Natural killer cell treated with Interleukin-12 subunit alpha and Interleukin-12 subunit beta and Interleukin-15 and Interleukin-18, amount 100 ng/mL, for 72 hours (primary cell): ENCODE data around the gene UBASH3A. TPM values are rescaled to one million over a fixed set of nuclear protein-coding genes. Genes with fewer than 3 reads are reported as not detected.

Experiments
- ATAC-seq, 2 donors: fragments of 150-1000 bp; cut with Tn5 transposase in 1 of 2; sonication (Bioruptor Pico), chemical (Tn5 transposase) in 1 of 2; 2 replicates each; pipeline ENCODE4 v1.10.0; 2021
- DNase-seq: peaks from one replicate; pipeline ENCODE4 v3.0.0; 2022; ENCODE audit warnings: low spot score
- H3K27ac Mint-ChIP-seq, 2 donors: 1 replicate in 1 of 2; 2 replicates in 1 of 2; pipeline ENCODE4 v1.8.0; 2022; ENCODE audit warnings: mixed read lengths in 2 of 2, mild to moderate bottlenecking in 1 of 2, moderate library complexity in 1 of 2
- H3K27me3 Mint-ChIP-seq, 2 donors: 1 replicate in 1 of 2; 2 replicates in 1 of 2; pipeline ENCODE4 v1.8.0; 2022; ENCODE audit warnings: mixed read lengths in 2 of 2
- H3K36me3 Mint-ChIP-seq: one replicate; pipeline ENCODE4 v1.8.0; 2022; ENCODE audit warnings: mixed read lengths
- H3K4me1 Mint-ChIP-seq, 2 donors: 1 replicate in 1 of 2; 2 replicates in 1 of 2; pipeline ENCODE4 v1.8.0; 2022; ENCODE audit warnings: low read depth in 2 of 2, mixed read lengths in 2 of 2, mild to moderate bottlenecking in 1 of 2
- H3K4me3 Mint-ChIP-seq: one replicate; pipeline ENCODE4 v1.8.0; 2022; ENCODE audit warnings: mixed read lengths
- H3K9me3 Mint-ChIP-seq: 2 replicates; pipeline ENCODE4 v1.8.0; 2022; ENCODE audit warnings: mixed read lengths
- total RNA-seq, 2 donors: library from RNA; stranded (reverse); gene quantifications; one replicate each; pipeline ENCODE4 v1.2.3, GENCODE V29; 2022

Gene UBASH3A
- total RNA-seq, 2 donors from 2014 or later: 1.7 to 9.2 TPM

DNA sequence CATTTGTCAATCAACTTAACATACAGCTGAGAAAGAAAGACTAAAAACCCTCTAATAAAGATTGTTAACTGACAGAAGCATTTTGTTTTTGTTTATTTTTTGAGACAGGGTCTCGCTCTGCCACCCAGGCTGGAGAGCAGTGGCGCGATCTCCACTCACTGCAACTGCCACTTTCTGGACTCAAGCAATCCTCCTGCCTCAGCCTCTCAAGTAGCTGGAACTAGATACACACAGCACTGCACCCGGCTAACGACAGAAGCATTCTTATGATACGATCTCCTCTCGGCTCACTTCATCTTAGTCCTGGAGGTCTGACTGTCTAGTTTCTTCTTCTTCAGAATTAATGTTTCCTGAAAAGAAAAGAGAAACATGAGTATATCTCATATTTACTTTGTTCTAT lies 68.8 kb downstream of the UBASH3A start:
- ATAC-seq (no peak), DNase-seq (no peak)
- Mint-ChIP-seq H3K4me1 (peaks cover 2 to 10% of the 10 kb centered on the region in 2 donors), H3K27ac (no peak overlapping the region), H3K27me3 (peaks cover 12 to 15% of the 10 kb centered on the region in 2 donors), H3K36me3 (no peaks in the 10 kb centered on the region), H3K4me3 (no peak overlapping the region), H3K9me3 (no peaks in the 10 kb centered on the region)

DNA sequence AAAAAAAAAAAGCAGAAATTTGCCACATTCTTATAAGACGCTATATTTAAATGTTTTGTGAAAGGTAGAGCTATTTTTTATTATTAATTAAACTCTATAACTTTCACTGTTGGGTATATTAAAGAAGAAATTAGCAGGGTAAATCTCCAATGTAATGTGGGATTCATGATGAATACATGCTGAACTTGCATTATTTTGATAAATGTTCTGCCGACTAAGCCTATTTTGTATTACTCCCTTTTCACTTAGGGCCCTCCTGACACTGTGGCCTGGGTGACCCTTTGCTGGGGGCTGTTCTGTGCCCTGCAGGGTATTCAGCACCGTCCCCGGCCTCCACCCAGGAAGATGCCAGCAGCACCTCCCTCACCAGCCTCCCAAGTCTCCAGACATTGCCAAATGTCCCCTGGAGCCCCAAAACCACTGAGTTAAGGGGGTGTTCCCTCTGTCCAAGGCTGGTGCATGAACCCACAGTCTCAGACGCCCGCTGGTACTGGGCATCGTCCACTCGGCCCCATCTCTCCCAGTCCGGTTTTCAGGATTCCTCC lies 69.9 kb downstream of the UBASH3A start:
- DNase-seq (peak; percentile 58), ATAC-seq (no peak)
- H3K4me3 Mint-ChIP-seq: no peak overlapping the region
- no peaks in the 10 kb centered on the region for H3K9me3 Mint-ChIP-seq
- no peaks in the 10 kb centered on the region for H3K36me3 Mint-ChIP-seq
- H3K27ac Mint-ChIP-seq: peak overlapping the region in 1 of 2 donors; percentile 17
- peaks cover 9 to 17% of the 10 kb centered on the region in 2 donors for H3K27me3 Mint-ChIP-seq
- peaks cover 0 to 7% of the 10 kb centered on the region in 2 donors for H3K4me1 Mint-ChIP-seq

DNA sequence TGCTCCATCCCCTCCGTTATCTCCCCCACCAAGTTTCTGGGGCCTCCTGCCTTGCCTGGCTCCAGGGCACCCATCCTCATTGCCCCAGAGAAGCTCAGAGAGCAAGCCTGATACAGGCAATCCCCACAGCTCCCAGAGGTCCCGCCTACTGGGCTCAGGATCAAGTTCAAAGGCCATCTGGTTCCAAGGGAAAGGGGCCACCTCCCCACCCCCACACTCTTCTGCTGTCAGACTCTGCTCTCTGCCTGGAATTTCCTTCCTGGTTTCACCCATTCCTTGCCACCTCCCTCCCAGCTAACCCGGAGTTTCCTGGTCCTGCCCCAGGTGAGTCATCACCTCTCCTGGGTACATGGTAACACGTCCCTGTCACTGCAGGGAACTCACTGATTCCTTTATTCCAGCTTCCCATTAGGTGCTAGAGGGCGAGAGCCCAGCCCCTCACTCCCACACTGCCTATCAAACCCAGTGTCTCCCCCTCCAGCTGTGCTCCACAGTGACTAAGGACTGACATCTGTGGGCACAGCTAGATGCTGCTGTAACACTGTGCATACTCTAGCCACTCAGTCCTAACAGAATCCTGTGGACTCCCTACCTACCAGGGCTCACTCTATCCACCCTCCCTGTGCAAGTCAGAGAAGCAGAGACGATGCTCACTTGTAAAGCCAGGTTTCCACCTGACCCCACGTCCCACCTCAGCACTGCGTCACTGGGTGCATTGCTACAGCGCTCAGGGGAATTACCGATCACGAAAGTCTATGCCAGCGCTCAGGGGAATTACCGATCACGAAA lies 70.5 kb downstream of the UBASH3A start:
- Mint-ChIP-seq H3K27ac (peak overlapping the region in 1 of 2 donors; percentile 17), H3K36me3 (no peaks in the 10 kb centered on the region), H3K27me3 (peaks cover 12 to 20% of the 10 kb centered on the region in 2 donors), H3K4me3 (no peak overlapping the region), H3K4me1 (peaks cover 0 to 7% of the 10 kb centered on the region in 2 donors), H3K9me3 (no peaks in the 10 kb centered on the region)
- DNase-seq: peak; percentile 50
- peak in 1 of 2 donors; percentile 64 for ATAC-seq

DNA sequence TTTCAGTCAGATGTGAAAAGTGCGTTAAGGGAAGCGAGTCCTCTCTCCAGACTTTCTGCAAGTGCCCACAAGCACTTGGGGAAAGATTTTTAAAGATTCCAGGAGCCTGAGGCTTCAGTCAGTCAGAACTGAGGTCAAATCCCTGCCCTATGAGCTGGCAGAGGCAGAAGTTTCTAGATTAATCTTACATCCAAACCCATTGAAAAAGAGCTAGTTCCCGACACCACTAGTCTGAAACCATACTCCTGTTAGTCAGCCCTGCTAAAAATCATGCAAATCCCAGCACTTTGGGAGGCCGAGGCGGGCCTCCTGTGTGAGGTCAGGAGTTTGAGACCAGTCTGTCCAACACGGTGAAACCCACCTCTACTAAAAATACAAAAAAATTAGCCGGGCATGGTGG lies 71.3 kb downstream of the UBASH3A start:
- Mint-ChIP-seq H3K36me3 (no peaks in the 10 kb centered on the region), H3K9me3 (no peaks in the 10 kb centered on the region), H3K27ac (peak overlapping the region in 1 of 2 donors; percentile 17), H3K4me1 (peaks cover 0 to 7% of the 10 kb centered on the region in 2 donors), H3K4me3 (no peak overlapping the region), H3K27me3 (peaks cover 12 to 20% of the 10 kb centered on the region in 2 donors)
- peak; percentile 37 for DNase-seq
- ATAC-seq: no peak

DNA sequence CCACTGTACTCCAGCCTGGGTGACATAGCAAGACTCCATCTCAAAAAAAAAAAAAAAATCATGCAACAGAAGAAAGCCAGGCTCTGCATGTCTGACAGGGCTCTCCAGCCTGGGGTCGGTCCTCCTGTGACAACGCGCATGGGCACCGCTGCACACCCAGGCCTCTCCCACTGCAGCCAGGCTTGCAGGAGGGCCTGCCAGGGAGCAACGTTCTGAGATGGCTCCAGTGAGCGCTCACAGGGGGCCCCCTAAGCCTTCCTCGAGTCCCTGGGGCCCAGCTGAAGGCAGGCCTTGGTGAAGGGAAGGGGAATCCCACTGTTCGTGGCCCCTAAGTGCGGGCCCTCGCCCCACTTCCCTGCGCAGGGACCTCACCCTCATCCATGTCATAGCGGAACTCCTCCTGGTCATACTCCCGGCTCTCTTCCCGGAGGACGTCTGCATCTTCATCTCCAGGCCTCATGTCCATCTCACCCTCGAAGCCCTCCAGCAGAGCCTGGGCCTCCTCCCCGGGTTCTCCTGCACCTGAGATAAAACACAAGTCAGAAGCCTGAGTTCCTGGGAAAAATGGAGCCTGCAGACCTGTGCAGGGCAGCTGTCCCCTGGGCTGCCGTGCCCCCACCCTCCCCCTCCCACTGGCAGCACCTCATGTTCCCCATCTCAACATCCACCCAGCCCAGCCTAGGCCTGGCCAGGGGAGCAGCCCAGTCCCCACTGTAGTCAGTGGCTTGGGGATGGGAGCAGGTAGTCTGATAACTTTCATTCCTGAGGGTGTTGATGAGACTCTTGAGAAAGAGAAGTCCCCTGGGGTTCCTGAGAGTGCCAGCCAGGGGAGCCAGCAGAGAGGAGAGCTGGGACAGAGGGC lies 72.1 kb downstream of the UBASH3A start:
- H3K4me1 Mint-ChIP-seq: peaks cover 0 to 7% of the 10 kb centered on the region in 2 donors
- H3K27ac Mint-ChIP-seq: no peak overlapping the region
- peaks cover 12 to 20% of the 10 kb centered on the region in 2 donors for H3K27me3 Mint-ChIP-seq
- DNase-seq: no peak
- no peak overlapping the region for H3K4me3 Mint-ChIP-seq
- H3K9me3 Mint-ChIP-seq: no peaks in the 10 kb centered on the region
- no peak for ATAC-seq
- no peaks in the 10 kb centered on the region for H3K36me3 Mint-ChIP-seq

DNA sequence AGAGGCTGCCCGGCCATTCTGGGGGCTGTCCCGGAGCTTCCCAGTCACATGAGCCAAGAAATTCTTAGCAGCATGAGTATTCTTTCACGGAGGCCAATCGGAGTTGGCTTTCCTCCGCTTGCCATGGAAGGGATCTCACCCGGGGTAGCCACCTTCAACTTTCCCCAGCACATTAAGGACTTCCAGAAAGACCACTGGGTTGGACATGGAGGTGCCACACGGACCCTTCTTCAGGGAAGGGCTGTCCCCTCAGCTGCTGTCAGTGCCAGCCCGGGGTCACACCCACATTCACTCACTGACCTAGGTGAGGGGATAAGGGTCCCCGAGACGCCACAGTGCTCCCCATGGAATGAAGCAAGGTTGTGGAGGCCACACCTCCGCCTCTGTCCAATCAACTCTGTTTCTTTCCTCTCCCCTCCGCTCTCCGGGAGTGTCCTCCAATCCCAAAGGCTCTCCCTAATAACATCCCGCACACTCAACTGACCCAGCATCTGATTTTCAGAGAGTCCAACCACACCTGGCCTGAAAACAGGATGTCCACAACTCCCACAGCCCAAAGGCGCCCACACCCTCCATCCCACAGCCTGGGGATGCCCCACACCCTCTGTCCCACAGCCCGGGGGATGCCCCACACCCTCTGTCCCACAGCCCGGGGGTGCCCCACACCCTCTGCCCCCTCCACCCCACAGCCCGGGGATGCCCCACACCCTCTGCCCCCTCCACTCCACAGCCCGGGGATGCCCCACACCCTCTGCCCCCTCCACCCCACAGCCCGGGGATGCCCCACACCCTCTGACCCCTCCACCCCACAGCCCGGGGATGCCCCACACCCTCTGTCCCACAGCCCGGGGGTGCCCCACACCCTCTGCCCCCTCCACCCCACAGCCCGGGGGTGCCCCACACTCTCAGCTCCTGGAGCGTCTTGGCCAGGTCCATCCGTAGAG lies 73.0 kb downstream of the UBASH3A start:
- no peak overlapping the region for H3K27ac Mint-ChIP-seq
- H3K9me3 Mint-ChIP-seq: no peaks in the 10 kb centered on the region
- no peaks in the 10 kb centered on the region for H3K36me3 Mint-ChIP-seq
- no peak overlapping the region for H3K4me3 Mint-ChIP-seq
- H3K27me3 Mint-ChIP-seq: peaks cover 14 to 20% of the 10 kb centered on the region in 2 donors
- peak in 1 of 2 donors; percentile 24 for ATAC-seq
- peaks cover 0 to 7% of the 10 kb centered on the region in 2 donors for H3K4me1 Mint-ChIP-seq
- no peak for DNase-seq

DNA sequence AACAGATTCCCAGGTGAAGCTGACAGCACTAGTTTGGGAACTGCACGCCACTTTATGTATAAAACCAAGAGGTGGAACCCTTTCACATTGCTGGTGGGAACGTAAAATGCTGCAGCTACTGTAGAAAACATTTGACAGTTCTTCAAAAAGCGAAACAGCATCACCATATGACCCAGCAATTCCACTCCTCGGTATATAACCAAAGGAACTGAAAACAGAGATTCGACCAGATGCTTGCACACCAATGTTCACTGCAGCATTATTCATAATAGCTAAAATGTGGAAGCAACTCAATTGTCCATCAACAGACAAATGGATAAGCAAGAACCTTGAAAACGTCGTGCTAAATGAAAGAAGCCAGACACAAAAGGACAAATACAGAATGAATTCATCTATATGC lies 74.8 kb downstream of the UBASH3A start:
- ATAC-seq (no peak), DNase-seq (no peak)
- Mint-ChIP-seq H3K36me3 (no peaks in the 10 kb centered on the region), H3K27me3 (peaks cover 14 to 21% of the 10 kb centered on the region in 2 donors), H3K4me3 (no peak overlapping the region), H3K9me3 (no peaks in the 10 kb centered on the region), H3K27ac (no peak overlapping the region), H3K4me1 (peaks cover 0 to 7% of the 10 kb centered on the region in 2 donors)

DNA sequence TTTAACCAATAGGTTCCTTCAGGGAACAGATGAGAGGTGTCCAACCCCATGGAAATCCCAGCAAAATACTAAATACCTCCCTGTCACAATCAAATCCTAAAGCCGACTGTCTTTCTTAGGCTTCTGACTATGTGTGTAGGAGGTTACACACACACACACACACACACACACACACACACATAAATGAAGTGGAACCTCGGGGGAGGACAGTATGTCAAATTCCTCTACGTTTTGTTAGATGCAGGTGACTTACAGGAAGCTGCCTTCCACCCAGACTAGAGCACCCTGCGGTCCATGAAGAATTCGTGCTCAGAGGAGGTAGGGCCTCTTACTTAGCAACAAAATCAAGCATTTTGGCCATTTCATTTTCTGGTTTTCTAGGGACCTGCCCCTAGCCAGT lies 75.9 kb downstream of the UBASH3A start:
- H3K9me3 Mint-ChIP-seq: no peaks in the 10 kb centered on the region
- no peaks in the 10 kb centered on the region for H3K36me3 Mint-ChIP-seq
- peaks cover 9 to 19% of the 10 kb centered on the region in 2 donors for H3K27me3 Mint-ChIP-seq
- H3K27ac Mint-ChIP-seq: no peak overlapping the region
- ATAC-seq: no peak
- peaks cover 0 to 4% of the 10 kb centered on the region in 2 donors for H3K4me1 Mint-ChIP-seq
- H3K4me3 Mint-ChIP-seq: no peak overlapping the region
- DNase-seq: no peak

DNA sequence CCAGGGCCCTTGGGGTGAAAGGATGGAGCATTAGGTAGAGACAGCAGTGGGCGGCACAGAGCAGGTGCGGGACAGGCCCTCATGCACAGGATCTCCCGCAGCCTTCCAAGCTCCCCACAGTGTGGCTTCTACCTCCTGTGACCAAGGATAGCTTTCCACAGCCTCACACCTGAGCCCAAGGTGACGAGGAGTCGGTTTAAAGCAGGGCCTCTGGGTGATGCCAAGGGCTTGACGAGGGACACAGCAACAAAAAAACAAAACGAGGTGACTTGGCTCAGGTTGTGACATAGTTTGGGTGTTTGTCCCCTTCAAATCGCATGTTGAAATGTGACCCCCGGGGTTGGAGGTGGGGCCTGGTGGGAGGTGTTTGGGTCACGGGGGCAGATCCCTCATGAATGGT lies 77.0 kb downstream of the UBASH3A start:
- H3K27ac Mint-ChIP-seq: no peak overlapping the region
- DNase-seq (no peak), ATAC-seq (no peak)
- H3K9me3 Mint-ChIP-seq: no peaks in the 10 kb centered on the region
- H3K36me3 Mint-ChIP-seq: no peaks in the 10 kb centered on the region
- H3K4me3 Mint-ChIP-seq: no peak overlapping the region
- no peaks in the 10 kb centered on the region for H3K4me1 Mint-ChIP-seq
- peaks cover 11 to 14% of the 10 kb centered on the region in 2 donors for H3K27me3 Mint-ChIP-seq

DNA sequence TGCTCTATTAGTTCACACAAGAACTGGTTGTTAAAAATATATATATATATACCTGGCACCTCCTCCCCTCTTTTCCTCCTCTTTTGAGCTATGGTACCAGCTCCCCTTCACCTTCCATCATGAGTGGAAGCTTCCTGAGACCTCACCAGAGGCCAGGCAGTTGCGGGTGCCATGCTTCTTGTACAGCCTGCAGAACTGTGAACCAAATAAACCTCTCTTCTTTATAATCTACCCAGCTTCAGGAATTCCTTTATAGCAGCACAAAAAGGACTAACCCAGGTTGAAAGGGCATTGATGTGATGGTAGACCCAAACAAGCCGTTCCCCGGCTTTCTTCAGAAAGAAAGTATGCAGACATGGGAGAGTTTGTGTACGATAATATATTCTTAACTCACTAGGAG lies 77.5 kb downstream of the UBASH3A start:
- no peak overlapping the region for H3K27ac Mint-ChIP-seq
- H3K4me1 Mint-ChIP-seq: no peaks in the 10 kb centered on the region
- H3K27me3 Mint-ChIP-seq: peaks cover 11 to 14% of the 10 kb centered on the region in 2 donors
- no peak overlapping the region for H3K4me3 Mint-ChIP-seq
- H3K9me3 Mint-ChIP-seq: no peaks in the 10 kb centered on the region
- no peaks in the 10 kb centered on the region for H3K36me3 Mint-ChIP-seq
- ATAC-seq (no peak), DNase-seq (no peak)

DNA sequence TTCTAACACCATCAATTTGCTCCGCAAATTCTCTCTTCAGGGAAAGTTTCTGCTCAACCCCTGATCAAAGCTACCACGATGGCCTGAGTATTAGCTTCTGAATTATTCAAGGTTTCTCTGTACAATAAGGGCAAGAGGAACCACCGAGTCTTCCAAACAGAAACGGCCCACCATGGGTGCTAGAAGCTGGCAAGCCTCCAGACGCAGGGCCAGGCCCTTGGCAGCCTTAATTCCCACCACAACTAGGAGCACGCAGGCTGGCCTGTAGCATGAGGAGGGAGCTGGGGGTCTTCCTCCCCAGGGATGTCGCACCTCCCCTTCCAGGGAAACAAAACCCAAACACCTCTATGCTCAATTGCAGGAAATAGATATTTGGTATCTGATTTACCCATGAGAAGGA lies 81.3 kb downstream of the UBASH3A start:
- H3K27me3 Mint-ChIP-seq: peaks cover 18 to 31% of the 10 kb centered on the region in 2 donors
- ATAC-seq: no peak

DNA sequence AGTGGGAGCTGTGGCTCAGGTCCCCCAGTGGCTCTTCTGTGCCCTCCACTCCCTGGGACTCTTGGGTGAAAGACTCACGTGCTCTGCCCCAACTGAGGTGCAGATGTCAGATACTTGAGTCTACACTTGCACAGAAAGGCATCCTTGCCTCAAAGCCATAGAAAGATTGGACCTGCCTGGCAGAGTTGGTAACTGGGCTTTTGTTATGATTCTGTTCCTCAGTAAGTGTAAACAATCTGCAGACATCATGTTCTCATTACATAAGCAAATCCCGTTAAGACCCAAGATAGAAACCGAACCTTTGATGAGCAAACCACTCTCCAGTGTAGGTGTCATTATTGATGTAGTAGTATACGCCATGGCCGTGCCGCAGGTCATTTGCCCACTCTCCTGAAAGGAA lies 82.4 kb downstream of the UBASH3A start:
- peaks cover 5% of the 10 kb centered on the region for H3K36me3 Mint-ChIP-seq
- H3K4me3 Mint-ChIP-seq: no peak overlapping the region
- peaks cover 18 to 31% of the 10 kb centered on the region in 2 donors for H3K27me3 Mint-ChIP-seq
- DNase-seq (no peak), ATAC-seq (no peak)
- H3K4me1 Mint-ChIP-seq: peaks cover 0 to 4% of the 10 kb centered on the region in 2 donors
- peaks cover 6% of the 10 kb centered on the region for H3K9me3 Mint-ChIP-seq
- no peak overlapping the region for H3K27ac Mint-ChIP-seq

More for the DNA sequence above, 81.3 kb downstream of the UBASH3A start:
- H3K36me3 Mint-ChIP-seq: peaks cover 5% of the 10 kb centered on the region
- no peak overlapping the region for H3K4me3 Mint-ChIP-seq
- H3K4me1 Mint-ChIP-seq: peaks cover 0 to 4% of the 10 kb centered on the region in 2 donors
- H3K27ac Mint-ChIP-seq: no peak overlapping the region
- peaks cover 6% of the 10 kb centered on the region for H3K9me3 Mint-ChIP-seq
- no peak for DNase-seq

DNA sequence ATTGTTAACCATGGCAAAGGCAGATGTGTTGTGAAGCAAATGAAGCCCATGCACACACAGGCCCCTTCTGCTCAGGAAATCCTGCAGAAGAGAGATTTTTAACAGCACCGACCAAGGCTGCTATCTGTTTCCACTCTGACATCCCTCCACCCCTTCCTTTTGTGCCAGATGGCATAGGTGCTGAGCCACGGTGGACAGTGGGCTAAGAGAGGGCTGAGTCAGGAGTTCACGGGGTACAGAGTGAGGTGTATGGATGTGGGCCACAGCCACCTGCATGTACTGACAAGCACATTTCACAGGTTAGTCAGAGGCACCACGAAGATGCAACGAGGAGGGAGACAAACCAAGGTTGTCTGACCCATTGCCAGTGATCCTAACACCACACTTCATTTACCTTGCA lies 82.8 kb downstream of the UBASH3A start:
- H3K27ac Mint-ChIP-seq: no peak overlapping the region
- H3K4me1 Mint-ChIP-seq: peaks cover 0 to 4% of the 10 kb centered on the region in 2 donors
- peaks cover 16 to 31% of the 10 kb centered on the region in 2 donors for H3K27me3 Mint-ChIP-seq
- peaks cover 5% of the 10 kb centered on the region for H3K36me3 Mint-ChIP-seq
- H3K9me3 Mint-ChIP-seq: peaks cover 6% of the 10 kb centered on the region
- ATAC-seq (no peak), DNase-seq (no peak)
- no peak overlapping the region for H3K4me3 Mint-ChIP-seq
